Measurements from ENCODE around the gene DYNLT3. TPM values are rescaled to one million over a fixed set of nuclear protein-coding genes. Genes with fewer than 3 reads are reported as not detected.
A peak's percentile ranks its signal among the peaks of the same experiment; 100 is the strongest.

The DYNLT3 gene
- total and polyA plus RNA-seq, 3 experiments from 2014 or later, result 17.2 to 44.9 (median 20.5) TPM

GRCh38 chrX:37860721-37861120 lies 13.3 kb upstream of the DYNLT3 start:
- no peaks in the 10 kb centered on the region for H3K9me3 Mint-ChIP-seq
- CTCF ChIA-PET, result no interaction called here
- H3K4me1 Mint-ChIP-seq, result no peaks in the 10 kb centered on the region

GRCh38 chrX:37854748-37855147 lies 7.4 kb upstream of the DYNLT3 start:
- CTCF ChIA-PET, result no interaction called here
- Mint-ChIP-seq H3K27ac (no peak overlapping the region), H3K36me3 (no peaks in the 10 kb centered on the region), H3K4me3 (no peak overlapping the region), H3K9me3 (no peaks in the 10 kb centered on the region), H3K4me1 (no peaks in the 10 kb centered on the region), H3K27me3 (peaks cover 13 to 21% of the 10 kb centered on the region in 2 donors)
- POLR2A ChIA-PET, result no interaction called here
- no peak for DNase-seq
- H3K4me3 ChIP-seq (ENCODE audit: low read length), result no peak overlapping the region
- H3K36me3 ChIP-seq (ENCODE audit: insufficient read depth, low read length), result no peaks in the 10 kb centered on the region
- no peaks in the 10 kb centered on the region for H3K27me3 ChIP-seq (ENCODE audit: insufficient read depth, low read length, poor library complexity, severe bottlenecking)
- no peaks in the 10 kb centered on the region for H3K9me3 ChIP-seq (ENCODE audit: low read length)
- no peak overlapping the region for H3K27ac ChIP-seq (ENCODE audit: low read depth, low read length)
- H3K4me1 ChIP-seq (ENCODE audit: insufficient read depth, low read length), result no peaks in the 10 kb centered on the region

More at GRCh38 chrX:37860721-37861120, 13.3 kb upstream of the DYNLT3 start:
- Mint-ChIP-seq H3K27me3 (peaks cover 14 to 32% of the 10 kb centered on the region in 2 donors), H3K27ac (no peak overlapping the region), H3K4me3 (no peak overlapping the region), H3K36me3 (no peaks in the 10 kb centered on the region)
- DNase-seq, result no peak
- Histone ChIP-seq H3K36me3 (ENCODE audit: insufficient read depth, low read length) (no peaks in the 10 kb centered on the region), H3K4me1 (ENCODE audit: insufficient read depth, low read length) (no peaks in the 10 kb centered on the region), H3K4me3 (ENCODE audit: low read length) (no peak overlapping the region), H3K27ac (ENCODE audit: low read depth, low read length) (no peak overlapping the region), H3K9me3 (ENCODE audit: low read length) (no peaks in the 10 kb centered on the region), H3K27me3 (ENCODE audit: insufficient read depth, low read length, poor library complexity, severe bottlenecking) (no peaks in the 10 kb centered on the region)
- POLR2A ChIA-PET, result no interaction called here

- H3K4me3 Mint-ChIP-seq, result no peak overlapping the region
- H3K9me3 Mint-ChIP-seq, result no peaks in the 10 kb centered on the region
- H3K36me3 Mint-ChIP-seq, result no peaks in the 10 kb centered on the region
- H3K4me1 Mint-ChIP-seq, result no peaks in the 10 kb centered on the region
- peaks cover 13 to 21% of the 10 kb centered on the region in 2 donors for H3K27me3 Mint-ChIP-seq
- POLR2A ChIA-PET, result no interaction called here
- DNase-seq, result no peak
- Histone ChIP-seq H3K9me3 (ENCODE audit: low read length) (no peaks in the 10 kb centered on the region), H3K27me3 (ENCODE audit: insufficient read depth, low read length, poor library complexity, severe bottlenecking) (no peaks in the 10 kb centered on the region), H3K4me1 (ENCODE audit: insufficient read depth, low read length) (no peaks in the 10 kb centered on the region), H3K36me3 (ENCODE audit: insufficient read depth, low read length) (no peaks in the 10 kb centered on the region), H3K27ac (ENCODE audit: low read depth, low read length) (no peak overlapping the region), H3K4me3 (ENCODE audit: low read length) (no peak overlapping the region)
- CTCF ChIA-PET, result no interaction called here
- H3K27ac Mint-ChIP-seq, result no peak overlapping the region
Observed at GRCh38 chrX:37854148-37854547, 6.8 kb upstream of the DYNLT3 start.

GRCh38 chrX:37847733-37848197 lies 394 bp upstream of the DYNLT3 start:
- no peaks in the 10 kb centered on the region for H3K9me3 Mint-ChIP-seq
- ChIA-PET POLR2A (no interaction called here), CTCF (interaction anchor here (1.0 kb wide), 1 partner anchor 103 kb away, joined by 5 read pairs; no protein-coding TSS in a partner anchor)
- no peak for DNase-seq
- peak overlapping the region; percentile 96 to 98 (median 98) for H3K27ac Mint-ChIP-seq
- Histone ChIP-seq H3K4me3 (ENCODE audit: low read length) (peak overlapping the region; percentile 86), H3K27me3 (ENCODE audit: insufficient read depth, low read length, poor library complexity, severe bottlenecking) (no peaks in the 10 kb centered on the region), H3K27ac (ENCODE audit: low read depth, low read length) (peak overlapping the region; percentile 87), H3K36me3 (ENCODE audit: insufficient read depth, low read length) (no peaks in the 10 kb centered on the region), H3K4me1 (ENCODE audit: insufficient read depth, low read length) (peaks cover 4% of the 10 kb centered on the region), H3K9me3 (ENCODE audit: low read length) (no peaks in the 10 kb centered on the region)
- peak overlapping the region; percentile 86 to 91 (median 88) for H3K4me3 Mint-ChIP-seq
- peaks cover 20 to 38% (median 33%) of the 10 kb centered on the region in 3 donors for H3K4me1 Mint-ChIP-seq
- peaks cover 0 to 16% (median 1%) of the 10 kb centered on the region in 3 donors for H3K36me3 Mint-ChIP-seq
- peaks cover 5 to 6% of the 10 kb centered on the region in 2 donors for H3K27me3 Mint-ChIP-seq

GRCh38 chrX:37846558-37846933 lies 825 bp downstream of the DYNLT3 start:
- H3K27me3 Mint-ChIP-seq, result peaks cover 0 to 5% of the 10 kb centered on the region in 2 donors
- H3K9me3 Mint-ChIP-seq, result no peaks in the 10 kb centered on the region
- H3K4me1 Mint-ChIP-seq, result peaks cover 27 to 45% (median 43%) of the 10 kb centered on the region in 3 donors
- Histone ChIP-seq H3K4me3 (ENCODE audit: low read length) (peak overlapping the region; percentile 86), H3K4me1 (ENCODE audit: insufficient read depth, low read length) (peaks cover 4% of the 10 kb centered on the region), H3K27me3 (ENCODE audit: insufficient read depth, low read length, poor library complexity, severe bottlenecking) (no peaks in the 10 kb centered on the region), H3K27ac (ENCODE audit: low read depth, low read length) (peak overlapping the region; percentile 87), H3K36me3 (ENCODE audit: insufficient read depth, low read length) (no peaks in the 10 kb centered on the region), H3K9me3 (ENCODE audit: low read length) (no peaks in the 10 kb centered on the region)
- peak overlapping the region; percentile 85 to 98 (median 96) for H3K27ac Mint-ChIP-seq
- CTCF ChIA-PET, result interaction anchor here (1.3 kb wide), 2 partner anchors 101 to 481 kb away, joined by 4 to 5 read pairs; partner anchors contain the start of gene RPGR
- peaks cover 0 to 16% (median 1%) of the 10 kb centered on the region in 3 donors for H3K36me3 Mint-ChIP-seq
- DNase-seq, result no peak
- peak overlapping the region; percentile 86 to 91 (median 88) for H3K4me3 Mint-ChIP-seq
- POLR2A ChIA-PET, result interaction anchor here (0.6 kb wide), 1 partner anchor 93 kb away, joined by 3 read pairs; no protein-coding TSS in a partner anchor

GRCh38 chrX:37846141-37846540 lies 1.2 kb downstream of the DYNLT3 start:
- CTCF ChIA-PET, result interaction anchor here (1.3 kb wide), 2 partner anchors 101 to 481 kb away, joined by 4 to 5 read pairs; partner anchors contain the start of gene RPGR
- POLR2A ChIA-PET, result no interaction called here
- H3K4me3 Mint-ChIP-seq, result peak overlapping the region; percentile 86 to 91 (median 88)
- peaks cover 0 to 7% of the 10 kb centered on the region in 2 donors for H3K27me3 Mint-ChIP-seq
- peaks cover 27 to 45% (median 43%) of the 10 kb centered on the region in 3 donors for H3K4me1 Mint-ChIP-seq
- no peaks in the 10 kb centered on the region for H3K27me3 ChIP-seq (ENCODE audit: insufficient read depth, low read length, poor library complexity, severe bottlenecking)
- no peaks in the 10 kb centered on the region for H3K9me3 ChIP-seq (ENCODE audit: low read length)
- DNase-seq, result peak in 2 of 5 donors; percentile 9 to 27
- no peak overlapping the region for H3K27ac ChIP-seq (ENCODE audit: low read depth, low read length)
- H3K4me1 ChIP-seq (ENCODE audit: insufficient read depth, low read length), result peaks cover 4% of the 10 kb centered on the region
- H3K36me3 ChIP-seq (ENCODE audit: insufficient read depth, low read length), result no peaks in the 10 kb centered on the region
- H3K36me3 Mint-ChIP-seq, result peaks cover 0 to 19% (median 1%) of the 10 kb centered on the region in 3 donors
- H3K9me3 Mint-ChIP-seq, result no peaks in the 10 kb centered on the region
- H3K4me3 ChIP-seq (ENCODE audit: low read length), result no peak overlapping the region
- H3K27ac Mint-ChIP-seq, result peak overlapping the region; percentile 85 to 98 (median 96)

GRCh38 chrX:37844622-37845021 lies 2.7 kb downstream of the DYNLT3 start:
- no peaks in the 10 kb centered on the region for H3K36me3 ChIP-seq (ENCODE audit: insufficient read depth, low read length)
- H3K4me3 ChIP-seq (ENCODE audit: low read length), result no peak overlapping the region
- no peak overlapping the region for H3K27ac ChIP-seq (ENCODE audit: low read depth, low read length)
- H3K4me1 ChIP-seq (ENCODE audit: insufficient read depth, low read length), result peaks cover 4% of the 10 kb centered on the region
- ChIA-PET CTCF (no interaction called here), POLR2A (no interaction called here)
- peak overlapping the region in 6 of 8 donors; percentile 1 to 77 (median 50) for H3K27ac Mint-ChIP-seq
- no peak for DNase-seq
- H3K4me1 Mint-ChIP-seq, result peaks cover 27 to 45% (median 43%) of the 10 kb centered on the region in 3 donors
- H3K27me3 ChIP-seq (ENCODE audit: insufficient read depth, low read length, poor library complexity, severe bottlenecking), result no peaks in the 10 kb centered on the region
- no peaks in the 10 kb centered on the region for H3K9me3 Mint-ChIP-seq
- H3K27me3 Mint-ChIP-seq, result peaks cover 0 to 5% of the 10 kb centered on the region in 2 donors
- no peak overlapping the region for H3K4me3 Mint-ChIP-seq
- no peaks in the 10 kb centered on the region for H3K9me3 ChIP-seq (ENCODE audit: low read length)
- peaks cover 0 to 27% (median 1%) of the 10 kb centered on the region in 3 donors for H3K36me3 Mint-ChIP-seq

GRCh38 chrX:37840931-37841330 lies 6.4 kb downstream of the DYNLT3 start:
- ChIA-PET CTCF (no interaction called here), POLR2A (interaction anchor here (0.6 kb wide), 1 partner anchor 15 kb away, joined by 4 read pairs; no protein-coding TSS in a partner anchor)
- Mint-ChIP-seq H3K36me3 (peaks cover 0 to 37% (median 0%) of the 10 kb centered on the region in 3 donors), H3K4me3 (no peak overlapping the region), H3K4me1 (peaks cover 20 to 33% (median 29%) of the 10 kb centered on the region in 3 donors), H3K27ac (peak overlapping the region in 2 of 8 donors; percentile 54 to 70), H3K27me3 (peaks cover 0 to 3% of the 10 kb centered on the region in 2 donors), H3K9me3 (no peaks in the 10 kb centered on the region)
- Histone ChIP-seq H3K27ac (ENCODE audit: low read depth, low read length) (no peak overlapping the region), H3K27me3 (ENCODE audit: insufficient read depth, low read length, poor library complexity, severe bottlenecking) (no peaks in the 10 kb centered on the region), H3K9me3 (ENCODE audit: low read length) (no peaks in the 10 kb centered on the region), H3K4me3 (ENCODE audit: low read length) (no peak overlapping the region), H3K36me3 (ENCODE audit: insufficient read depth, low read length) (no peaks in the 10 kb centered on the region), H3K4me1 (ENCODE audit: insufficient read depth, low read length) (no peaks in the 10 kb centered on the region)
- DNase-seq, result no peak

Measured in CD8-positive, alpha-beta memory T cell (primary cell).